IMR-90 (cell line): Measurements from ENCODE around the gene KPRP.

Source experiments
- BHLHE40 ChIP-seq: fragments of 150-350 bp; IDR thresholded peaks from 2 replicates; pipeline ENCODE4 v1.6.1; 2016; ENCODE audit warnings: mild to moderate bottlenecking, low read depth, low read length
- CEBPB ChIP-seq: IDR thresholded peaks from 2 replicates; pipeline ENCODE4 v1.6.1; 2012; ENCODE audit warnings: low read depth, low read length, improper control_type of control experiment
- MAFK ChIP-seq: IDR thresholded peaks from 2 replicates; pipeline ENCODE4 v1.6.1; 2012; ENCODE audit warnings: low read depth, low read length, improper control_type of control experiment
- NFE2L2 ChIP-seq: fragments of 150-350 bp; IDR thresholded peaks from 2 replicates; pipeline ENCODE4 v1.6.1; 2016; ENCODE audit warnings: low read depth, mild to moderate bottlenecking, low read length
- POLR2A ChIP-seq: IDR thresholded peaks from 2 replicates; pipeline ENCODE4 v1.6.1; 2012; ENCODE audit warnings: mild to moderate bottlenecking, low read depth, low read length
- RCOR1 ChIP-seq: IDR thresholded peaks from 2 replicates; pipeline ENCODE4 v1.6.1; 2012; ENCODE audit warnings: mild to moderate bottlenecking, low read length, improper control_type of control experiment; ENCODE audit not compliant: insufficient replicate concordance
- RFX5 ChIP-seq: IDR thresholded peaks from 2 replicates; pipeline ENCODE4 v1.8.0; 2012; ENCODE audit warnings: low read depth, mild to moderate bottlenecking, low read length, moderate library complexity
- TF ChIP-seq, protein P1 (sequence below): conservative IDR thresholded peaks from 2 replicates; pipeline ENCODE4 v1.5.1; 2012; ENCODE audit warnings: mild to moderate bottlenecking, low read depth, low read length, improper control_type of control experiment
- TF ChIP-seq, protein P2 (sequence below): fragments of 150-350 bp; IDR thresholded peaks from 2 replicates; pipeline ENCODE4 v1.6.1; 2017; ENCODE audit warnings: mild to moderate bottlenecking, antibody characterized with exemption, low read length, low read depth

DNA sequence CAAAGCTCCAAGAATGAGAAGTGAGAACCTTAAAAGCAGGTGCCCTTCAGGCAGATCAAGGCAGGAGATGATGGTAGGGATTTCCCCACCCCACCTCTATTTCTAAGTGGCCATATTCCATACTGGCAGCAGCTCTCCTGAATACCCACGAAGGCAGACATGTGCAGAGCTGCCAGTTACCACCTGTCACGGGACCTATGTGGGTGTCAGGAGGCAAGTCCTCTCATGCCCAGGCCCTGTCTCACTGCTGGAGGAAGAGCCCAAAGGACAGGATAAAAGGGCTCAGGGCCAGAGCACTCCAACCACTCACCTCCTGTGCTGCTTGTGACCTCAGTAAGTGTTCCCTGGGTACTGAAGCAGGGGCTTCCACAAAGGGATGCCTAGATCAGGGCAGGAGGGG is 53.2 kb downstream of the KPRP start:
- TF ChIP-seq MAFK (no peak), RFX5 (no peak), BHLHE40 (no peak), POLR2A (no peak), CEBPB (no peak), NFE2L2 (no peak), RCOR1 (no peak)
- TF ChIP-seq, protein P1, sequence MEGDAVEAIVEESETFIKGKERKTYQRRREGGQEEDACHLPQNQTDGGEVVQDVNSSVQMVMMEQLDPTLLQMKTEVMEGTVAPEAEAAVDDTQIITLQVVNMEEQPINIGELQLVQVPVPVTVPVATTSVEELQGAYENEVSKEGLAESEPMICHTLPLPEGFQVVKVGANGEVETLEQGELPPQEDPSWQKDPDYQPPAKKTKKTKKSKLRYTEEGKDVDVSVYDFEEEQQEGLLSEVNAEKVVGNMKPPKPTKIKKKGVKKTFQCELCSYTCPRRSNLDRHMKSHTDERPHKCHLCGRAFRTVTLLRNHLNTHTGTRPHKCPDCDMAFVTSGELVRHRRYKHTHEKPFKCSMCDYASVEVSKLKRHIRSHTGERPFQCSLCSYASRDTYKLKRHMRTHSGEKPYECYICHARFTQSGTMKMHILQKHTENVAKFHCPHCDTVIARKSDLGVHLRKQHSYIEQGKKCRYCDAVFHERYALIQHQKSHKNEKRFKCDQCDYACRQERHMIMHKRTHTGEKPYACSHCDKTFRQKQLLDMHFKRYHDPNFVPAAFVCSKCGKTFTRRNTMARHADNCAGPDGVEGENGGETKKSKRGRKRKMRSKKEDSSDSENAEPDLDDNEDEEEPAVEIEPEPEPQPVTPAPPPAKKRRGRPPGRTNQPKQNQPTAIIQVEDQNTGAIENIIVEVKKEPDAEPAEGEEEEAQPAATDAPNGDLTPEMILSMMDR = no peak
- TF ChIP-seq, protein P2, sequence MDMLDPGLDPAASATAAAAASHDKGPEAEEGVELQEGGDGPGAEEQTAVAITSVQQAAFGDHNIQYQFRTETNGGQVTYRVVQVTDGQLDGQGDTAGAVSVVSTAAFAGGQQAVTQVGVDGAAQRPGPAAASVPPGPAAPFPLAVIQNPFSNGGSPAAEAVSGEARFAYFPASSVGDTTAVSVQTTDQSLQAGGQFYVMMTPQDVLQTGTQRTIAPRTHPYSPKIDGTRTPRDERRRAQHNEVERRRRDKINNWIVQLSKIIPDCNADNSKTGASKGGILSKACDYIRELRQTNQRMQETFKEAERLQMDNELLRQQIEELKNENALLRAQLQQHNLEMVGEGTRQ = no peak
